Activated CD8-positive, alpha-beta T cell treated with anti-CD3 and anti-CD28 coated beads for 36 hours (primary cell): ENCODE data around the gene USP36. TPM values are rescaled to one million over a fixed set of nuclear protein-coding genes. Genes with fewer than 3 reads are reported as not detected.

Source experiments
- ATAC-seq: fragments of 200-7000 bp; cut with Tn5 transposase; one replicate; pipeline ENCODE4 v1.10.0; 2021; ENCODE audit warnings: mild to moderate bottlenecking, moderate library complexity
- CTCF ChIA-PET: fragments of 350-600 bp; sonication (Branson Sonifier 250); formaldehyde crosslinking; loops from one replicate; lab custom pipeline; 2021; ENCODE audit warnings: antibody characterized with exemption; lab: Charles Lee
- POLR2A ChIA-PET: fragments of 350-600 bp; sonication (Branson Sonifier 250); formaldehyde crosslinking; loops from one replicate; lab custom pipeline; 2021; ENCODE audit warnings: antibody characterized with exemption; lab: Charles Lee
- DNase-seq: peaks from one replicate; pipeline ENCODE4 v3.0.0-alpha.2; 2020
- H3K27ac Mint-ChIP-seq: one replicate; pipeline ENCODE4 v1.8.0; 2021; ENCODE audit warnings: mild to moderate bottlenecking, mixed read lengths
- H3K27me3 Mint-ChIP-seq: one replicate; pipeline ENCODE4 v1.8.0; 2021; ENCODE audit warnings: mixed read lengths
- H3K36me3 Mint-ChIP-seq: one replicate; pipeline ENCODE4 v1.8.0; 2021; ENCODE audit warnings: low read depth, mixed read lengths
- H3K4me1 Mint-ChIP-seq: one replicate; pipeline ENCODE4 v1.8.0; 2021; ENCODE audit warnings: low read depth, mixed read lengths
- H3K4me3 Mint-ChIP-seq: one replicate; pipeline ENCODE4 v1.8.0; 2021; ENCODE audit warnings: mild to moderate bottlenecking, moderate library complexity, mixed read lengths
- H3K9me3 Mint-ChIP-seq: one replicate; pipeline ENCODE4 v1.8.0; 2021; ENCODE audit warnings: mixed read lengths
- intact Hi-C: fragments of 100-400 bp; cut with micrococcal nuclease; formaldehyde crosslinking; loops from one replicate; pipeline ENCODE4 v1.10.0; 2022
- total RNA-seq, 2 experiments: library from RNA; stranded (reverse); gene quantifications; one replicate each; pipeline ENCODE4 v1.2.3, GENCODE V29; 2021
- TF ChIP-seq, protein P1 (sequence below): fragments of 200-600 bp; IDR thresholded peaks from one replicate; pipeline ENCODE4 v1.8.0; 2022; ENCODE audit warnings: antibody characterized with exemption, mild to moderate bottlenecking

The USP36 gene
- total RNA-seq, 2 experiments from 2014 or later = 86.3 to 93.2 TPM

DNA sequence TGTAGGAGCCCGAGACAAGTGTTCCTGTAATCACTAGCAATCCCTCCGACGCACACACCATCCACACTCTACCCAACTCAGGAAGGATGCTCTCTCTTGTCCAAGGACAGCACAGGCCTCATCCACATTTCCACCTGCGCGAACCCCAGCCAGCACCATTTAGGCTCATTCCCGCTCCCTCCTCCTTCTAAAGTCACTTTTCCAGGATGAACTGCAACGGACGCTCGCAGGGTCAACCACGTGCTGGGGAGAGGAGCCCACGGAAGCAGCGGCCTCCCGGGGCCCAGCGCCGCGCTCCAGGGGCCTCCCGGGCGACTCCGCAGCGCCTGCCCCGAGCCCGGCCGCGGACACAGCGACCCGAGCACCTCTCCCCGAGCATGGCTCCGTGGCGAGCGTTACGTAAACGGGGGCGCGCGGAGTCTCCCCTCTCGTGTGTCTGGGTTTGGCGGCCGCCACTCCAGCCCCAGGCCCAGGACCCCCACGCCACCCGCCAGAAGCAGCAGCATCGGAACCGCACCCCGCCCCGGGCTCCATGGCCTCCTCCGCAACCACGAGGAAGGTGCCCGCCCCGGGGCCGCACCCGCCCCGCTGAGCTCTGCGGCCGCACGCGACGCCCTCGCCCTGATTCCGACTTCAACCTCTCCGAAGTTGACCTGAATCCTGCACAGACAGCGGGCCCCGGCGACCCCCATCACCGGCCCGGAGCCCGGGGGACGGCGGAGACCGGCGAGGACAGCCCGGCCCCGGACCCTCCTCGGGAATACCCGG, 668 bp downstream of the USP36 start:
- H3K27me3 Mint-ChIP-seq = no peaks in the 10 kb centered on the region
- peak; percentile 53 for DNase-seq
- ChIA-PET POLR2A (interaction anchor here (1.2 kb wide), 5 partner anchors 13 to 116 kb away, joined by 3 to 7 read pairs (median 6); no protein-coding TSS in a partner anchor), CTCF (no interaction called here)
- ATAC-seq = peak; percentile 7
- peak overlapping the region; percentile 94 for H3K27ac Mint-ChIP-seq
- H3K36me3 Mint-ChIP-seq = peaks cover 41% of the 10 kb centered on the region
- intact Hi-C loops = loop anchor here (5.0 kb wide), 1 partner anchor 33 kb away; no protein-coding TSS in a partner anchor
- H3K9me3 Mint-ChIP-seq = no peaks in the 10 kb centered on the region
- TF ChIP-seq, protein P1, sequence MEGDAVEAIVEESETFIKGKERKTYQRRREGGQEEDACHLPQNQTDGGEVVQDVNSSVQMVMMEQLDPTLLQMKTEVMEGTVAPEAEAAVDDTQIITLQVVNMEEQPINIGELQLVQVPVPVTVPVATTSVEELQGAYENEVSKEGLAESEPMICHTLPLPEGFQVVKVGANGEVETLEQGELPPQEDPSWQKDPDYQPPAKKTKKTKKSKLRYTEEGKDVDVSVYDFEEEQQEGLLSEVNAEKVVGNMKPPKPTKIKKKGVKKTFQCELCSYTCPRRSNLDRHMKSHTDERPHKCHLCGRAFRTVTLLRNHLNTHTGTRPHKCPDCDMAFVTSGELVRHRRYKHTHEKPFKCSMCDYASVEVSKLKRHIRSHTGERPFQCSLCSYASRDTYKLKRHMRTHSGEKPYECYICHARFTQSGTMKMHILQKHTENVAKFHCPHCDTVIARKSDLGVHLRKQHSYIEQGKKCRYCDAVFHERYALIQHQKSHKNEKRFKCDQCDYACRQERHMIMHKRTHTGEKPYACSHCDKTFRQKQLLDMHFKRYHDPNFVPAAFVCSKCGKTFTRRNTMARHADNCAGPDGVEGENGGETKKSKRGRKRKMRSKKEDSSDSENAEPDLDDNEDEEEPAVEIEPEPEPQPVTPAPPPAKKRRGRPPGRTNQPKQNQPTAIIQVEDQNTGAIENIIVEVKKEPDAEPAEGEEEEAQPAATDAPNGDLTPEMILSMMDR = no peak
- peaks cover 33% of the 10 kb centered on the region for H3K4me1 Mint-ChIP-seq
- H3K4me3 Mint-ChIP-seq = peak overlapping the region; percentile 87

DNA sequence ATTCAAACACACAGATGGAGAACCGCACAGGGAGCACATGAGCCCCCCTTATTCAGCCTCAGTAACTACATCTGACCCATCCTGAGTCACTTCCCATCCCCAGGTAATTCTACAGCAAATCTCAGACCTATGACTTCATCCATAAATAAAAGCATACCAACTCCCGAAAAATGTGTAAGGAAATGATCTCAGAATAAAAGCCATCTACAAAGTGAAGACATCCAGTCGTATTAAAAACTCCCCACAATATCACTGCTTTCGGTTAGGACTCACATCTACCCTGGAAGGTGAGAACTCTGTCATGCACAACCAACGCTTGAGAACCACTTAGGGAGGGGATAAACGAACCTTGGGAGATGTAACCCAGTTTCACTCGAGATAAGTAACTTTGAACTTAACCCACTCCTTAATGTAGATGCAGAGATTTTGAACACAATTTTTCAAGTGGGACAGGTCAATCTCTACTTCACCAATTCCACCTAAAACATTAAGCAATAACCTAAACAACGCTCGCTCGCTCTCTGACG, 1.3 kb downstream of the USP36 start:
- no peak for DNase-seq
- Mint-ChIP-seq H3K36me3 (peaks cover 42% of the 10 kb centered on the region), H3K4me1 (peaks cover 29% of the 10 kb centered on the region), H3K27me3 (no peaks in the 10 kb centered on the region), H3K27ac (peak overlapping the region; percentile 94), H3K9me3 (no peaks in the 10 kb centered on the region), H3K4me3 (peak overlapping the region; percentile 87)
- ATAC-seq = no peak
- intact Hi-C loops = no loop called here
- CTCF ChIA-PET = no interaction called here
- TF ChIP-seq, protein P1 = no peak
- POLR2A ChIA-PET = interaction anchor here (0.7 to 2.6 kb wide), 2 partner anchors 19 to 67 kb away, joined by 3 to 13 read pairs; no protein-coding TSS in a partner anchor

DNA sequence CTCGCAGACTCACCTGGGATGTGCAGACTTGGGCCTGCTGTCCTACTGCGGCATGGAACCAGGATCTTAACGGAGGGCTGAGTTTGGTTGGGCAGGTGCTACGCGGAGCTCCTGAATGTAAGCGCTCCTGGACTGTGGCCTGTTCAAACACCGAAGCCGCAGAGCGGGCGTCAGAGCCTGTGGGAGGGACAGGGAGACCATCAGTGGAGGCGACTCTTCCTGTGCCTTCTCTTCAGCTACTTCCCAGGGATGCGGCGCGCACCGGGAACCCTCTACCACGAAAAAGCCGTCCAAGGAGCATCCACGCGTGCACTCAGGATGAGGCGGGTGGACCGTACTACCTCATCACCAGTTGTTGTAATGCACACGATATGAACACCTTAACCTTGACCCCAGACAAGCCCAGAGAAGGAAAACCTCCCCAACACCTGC, 2.0 kb downstream of the USP36 start:
- Mint-ChIP-seq H3K36me3 (peaks cover 47% of the 10 kb centered on the region), H3K27me3 (no peaks in the 10 kb centered on the region), H3K4me3 (peak overlapping the region; percentile 87), H3K9me3 (no peaks in the 10 kb centered on the region), H3K27ac (peak overlapping the region; percentile 94), H3K4me1 (peaks cover 25% of the 10 kb centered on the region)
- intact Hi-C loops = no loop called here
- ChIA-PET CTCF (no interaction called here), POLR2A (interaction anchor here (0.7 to 2.6 kb wide), 6 partner anchors 9 to 67 kb away, joined by 3 to 13 read pairs (median 3); no protein-coding TSS in a partner anchor)
- no peak for ATAC-seq
- DNase-seq = no peak
- TF ChIP-seq, protein P1 = no peak

DNA sequence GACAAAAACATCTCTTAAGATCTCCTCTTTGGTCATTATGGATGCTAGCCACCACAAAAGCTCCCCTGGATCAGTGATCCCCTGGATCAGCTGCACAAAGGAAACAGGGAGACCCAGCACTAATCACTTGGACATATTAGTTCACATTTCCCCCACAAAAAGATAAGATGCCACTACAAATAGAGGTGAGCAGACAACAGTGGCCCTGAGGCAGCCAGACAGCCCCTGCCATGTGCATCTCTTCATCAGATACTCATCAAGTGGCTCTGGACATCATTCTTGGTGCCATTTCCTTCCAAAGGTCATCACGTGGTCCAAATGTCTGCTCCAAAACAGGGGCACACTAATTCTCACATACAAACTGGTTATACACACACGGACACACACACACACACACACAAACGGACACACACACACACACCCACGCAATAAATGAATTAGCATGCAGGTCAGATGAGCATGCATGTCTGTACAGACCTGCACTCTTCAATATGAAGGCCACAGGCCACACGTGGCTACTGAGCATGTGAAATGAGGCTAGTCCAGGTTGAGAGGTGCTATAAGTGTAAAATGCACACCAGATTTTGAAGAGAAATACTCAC, 4.1 kb downstream of the USP36 start:
- ChIA-PET CTCF (interaction anchor here (1.3 kb wide), 1 partner anchor 135 kb away, joined by 5 read pairs; no protein-coding TSS in a partner anchor), POLR2A (interaction anchor here (2.6 kb wide), 1 partner anchor 16 kb away, joined by 13 read pairs; no protein-coding TSS in a partner anchor)
- no peak overlapping the region for H3K4me3 Mint-ChIP-seq
- ATAC-seq (no peak), DNase-seq (no peak)
- TF ChIP-seq, protein P1 = no peak
- no peaks in the 10 kb centered on the region for H3K9me3 Mint-ChIP-seq
- no peak overlapping the region for H3K27ac Mint-ChIP-seq
- H3K36me3 Mint-ChIP-seq = peaks cover 64% of the 10 kb centered on the region
- intact Hi-C loops = no loop called here
- no peaks in the 10 kb centered on the region for H3K27me3 Mint-ChIP-seq
- H3K4me1 Mint-ChIP-seq = peaks cover 20% of the 10 kb centered on the region
